ENCODE measurements around the gene CFAP206.

Gene CFAP206, protein sequence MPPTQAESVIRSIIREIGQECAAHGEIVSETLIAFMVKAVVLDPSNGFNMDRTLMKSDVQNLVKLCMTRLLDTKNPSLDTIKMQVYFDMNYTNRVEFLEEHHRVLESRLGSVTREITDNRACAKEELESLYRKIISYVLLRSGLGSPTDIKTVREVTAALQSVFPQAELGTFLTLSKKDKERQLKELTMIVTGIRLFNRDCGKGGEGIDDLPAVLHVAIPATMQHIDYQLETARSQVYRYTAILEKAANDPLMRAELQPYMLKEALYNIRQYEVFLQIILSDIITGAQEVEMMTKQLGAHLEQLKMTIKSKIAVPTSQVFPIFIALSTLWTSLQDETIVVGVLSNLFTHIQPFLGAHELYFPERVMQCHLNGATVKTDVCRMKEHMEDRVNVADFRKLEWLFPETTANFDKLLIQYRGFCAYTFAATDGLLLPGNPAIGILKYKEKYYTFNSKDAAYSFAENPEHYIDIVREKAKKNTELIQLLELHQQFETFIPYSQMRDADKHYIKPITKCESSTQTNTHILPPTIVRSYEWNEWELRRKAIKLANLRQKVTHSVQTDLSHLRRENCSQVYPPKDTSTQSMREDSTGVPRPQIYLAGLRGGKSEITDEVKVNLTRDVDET

DNA sequence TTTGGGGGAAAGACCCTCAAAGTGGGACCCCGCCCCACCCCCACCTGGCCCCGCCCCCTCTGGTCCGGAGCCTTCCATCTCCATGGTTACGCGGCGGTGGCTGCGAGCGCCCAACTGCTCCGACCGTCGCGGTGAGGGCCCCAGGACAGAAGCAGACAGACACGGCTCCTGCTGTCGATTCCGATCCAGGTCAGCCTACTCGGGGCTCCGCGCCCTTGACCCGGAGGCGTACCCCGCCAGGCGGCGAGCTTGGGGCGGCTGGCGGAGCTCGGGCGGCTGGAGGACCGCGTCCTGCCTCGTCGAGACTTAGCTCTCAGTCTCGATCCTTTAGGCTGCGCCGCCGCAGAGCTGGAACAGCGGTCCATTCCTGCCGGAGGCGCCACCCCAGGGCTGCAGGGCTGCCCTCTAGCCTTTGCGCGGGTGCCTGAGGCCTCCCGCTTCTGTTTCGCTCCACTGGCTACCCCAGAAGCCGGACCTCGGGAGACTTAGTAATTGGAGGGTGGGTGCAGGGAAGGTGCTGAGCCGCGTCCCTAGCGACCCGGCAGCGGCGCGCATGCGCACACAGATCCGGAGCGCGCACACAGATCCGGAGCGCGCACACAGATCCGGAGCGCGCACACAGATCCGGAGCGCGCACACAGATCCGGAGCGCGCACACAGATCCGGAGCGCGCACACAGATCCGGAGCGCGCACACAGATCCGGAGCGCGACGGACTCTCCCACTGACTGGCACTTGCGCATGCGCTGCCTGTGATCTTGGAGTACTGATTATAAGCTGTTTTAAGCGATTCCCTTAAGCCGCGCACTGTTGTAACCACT, at the start of gene CFAP206:
Gene CFAP206 (plus strand): TSS at position 72 of the 820 bp plus-strand sequence. CDS start 1,868 bp downstream, outside the sequence.
- TF ChIP-seq, protein P1, sequence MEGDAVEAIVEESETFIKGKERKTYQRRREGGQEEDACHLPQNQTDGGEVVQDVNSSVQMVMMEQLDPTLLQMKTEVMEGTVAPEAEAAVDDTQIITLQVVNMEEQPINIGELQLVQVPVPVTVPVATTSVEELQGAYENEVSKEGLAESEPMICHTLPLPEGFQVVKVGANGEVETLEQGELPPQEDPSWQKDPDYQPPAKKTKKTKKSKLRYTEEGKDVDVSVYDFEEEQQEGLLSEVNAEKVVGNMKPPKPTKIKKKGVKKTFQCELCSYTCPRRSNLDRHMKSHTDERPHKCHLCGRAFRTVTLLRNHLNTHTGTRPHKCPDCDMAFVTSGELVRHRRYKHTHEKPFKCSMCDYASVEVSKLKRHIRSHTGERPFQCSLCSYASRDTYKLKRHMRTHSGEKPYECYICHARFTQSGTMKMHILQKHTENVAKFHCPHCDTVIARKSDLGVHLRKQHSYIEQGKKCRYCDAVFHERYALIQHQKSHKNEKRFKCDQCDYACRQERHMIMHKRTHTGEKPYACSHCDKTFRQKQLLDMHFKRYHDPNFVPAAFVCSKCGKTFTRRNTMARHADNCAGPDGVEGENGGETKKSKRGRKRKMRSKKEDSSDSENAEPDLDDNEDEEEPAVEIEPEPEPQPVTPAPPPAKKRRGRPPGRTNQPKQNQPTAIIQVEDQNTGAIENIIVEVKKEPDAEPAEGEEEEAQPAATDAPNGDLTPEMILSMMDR (IDR thresholded peaks at IDR 0.05; ENCODE audit: low read depth, low read length) = peak; percentile 14; the same call in 1 of the 2 replicates
- peak within 1 kb of the TSS; percentile 67 for H3K4me3 ChIP-seq (ENCODE audit: low read depth, low read length)

DNA sequence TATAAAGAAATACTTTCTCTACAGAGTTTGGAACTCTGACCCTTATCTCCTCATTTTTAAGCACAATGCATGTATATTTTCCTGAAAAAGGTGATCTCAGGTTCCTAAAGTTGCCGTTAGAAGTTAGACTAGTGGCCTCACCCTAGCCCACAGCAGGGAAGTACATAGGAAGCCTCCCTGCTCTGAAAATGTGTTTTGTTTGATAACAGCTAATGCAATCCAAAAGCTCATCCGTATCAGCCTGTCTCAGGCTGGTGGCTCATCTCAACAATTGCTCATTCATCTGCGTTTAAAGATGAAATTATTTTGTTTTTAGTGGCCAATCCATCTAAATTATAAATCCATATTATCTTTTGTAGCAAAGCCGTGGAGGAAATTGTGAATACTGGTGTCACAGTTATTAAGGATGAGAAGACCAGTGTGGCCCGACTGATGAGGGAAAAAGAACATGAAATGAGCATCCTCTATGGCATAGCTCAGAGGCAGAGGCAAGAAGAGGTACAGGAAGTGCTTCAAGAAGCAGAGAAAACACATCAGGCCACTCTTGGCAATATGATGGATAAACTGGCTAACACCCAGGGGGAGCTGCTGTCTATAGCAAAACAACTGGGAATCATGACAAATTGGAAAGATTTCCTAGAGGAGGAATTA, 43.0 kb upstream of the CFAP206 start:
- TF ChIP-seq, protein P1 (IDR thresholded peaks at IDR 0.05; ENCODE audit: low read depth, low read length) = no peak

DNA sequence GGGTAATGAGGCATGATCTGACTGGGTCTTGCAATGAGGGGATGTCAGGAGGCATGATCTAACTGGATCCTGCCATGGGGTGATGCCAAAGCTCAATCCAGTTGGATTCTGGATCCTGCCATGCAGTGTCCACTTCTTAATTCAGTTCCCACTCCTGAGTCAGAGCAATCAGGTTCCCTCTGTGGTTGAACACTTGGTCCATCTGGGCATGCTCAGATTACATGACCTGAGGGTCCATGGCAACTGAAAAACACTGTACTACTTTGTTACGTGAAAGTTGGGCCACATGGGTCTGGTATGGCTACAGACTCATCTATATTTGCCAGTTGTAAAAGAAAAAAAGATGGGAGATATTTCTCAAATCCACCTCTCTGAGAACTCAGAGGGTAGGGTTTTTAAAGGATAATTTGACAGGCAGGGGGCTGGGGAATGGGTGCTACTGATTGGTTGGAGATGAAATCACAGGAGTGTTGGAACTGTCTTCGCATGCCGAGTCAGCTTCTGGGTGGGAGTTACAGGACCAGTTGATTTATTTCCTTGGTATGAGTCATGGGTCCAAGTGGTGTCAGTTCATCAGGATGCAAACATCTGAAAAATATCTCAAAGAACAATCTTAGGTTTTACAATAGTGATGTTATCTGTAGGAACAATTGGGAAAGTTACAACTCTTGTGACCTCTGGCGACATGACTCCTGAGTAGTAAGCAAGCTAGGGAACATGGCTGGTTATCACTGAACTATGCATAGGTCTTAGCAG, 41.5 kb upstream of the CFAP206 start:
- TF ChIP-seq, protein P1 (IDR thresholded peaks at IDR 0.05; ENCODE audit: low read depth, low read length) = no peak
- no peak overlapping the region for H3K4me3 ChIP-seq (ENCODE audit: low read depth, low read length)

More for the DNA sequence above, 43.0 kb upstream of the CFAP206 start:
- no peak overlapping the region for H3K4me3 ChIP-seq (ENCODE audit: low read depth, low read length)

DNA sequence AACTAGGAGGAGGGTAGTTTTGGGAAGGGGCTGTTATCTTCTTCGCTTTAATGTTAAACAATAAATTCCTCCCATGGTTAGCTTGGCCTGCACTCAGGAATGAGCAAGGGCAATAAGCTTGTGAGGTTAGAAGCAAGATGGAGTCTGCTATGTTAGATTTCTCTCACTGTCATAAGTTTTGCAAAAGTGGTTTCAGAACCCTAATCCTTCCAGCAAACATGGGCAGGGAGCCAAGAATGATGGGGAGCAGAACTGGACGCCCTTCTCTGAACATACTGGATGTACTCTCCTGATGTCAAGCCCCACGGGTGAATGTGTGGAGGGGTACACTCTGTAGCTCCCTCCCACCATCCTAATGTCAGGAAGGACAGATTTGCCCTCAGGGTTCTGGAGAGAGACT, 40.9 kb upstream of the CFAP206 start:
- TF ChIP-seq, protein P1 (IDR thresholded peaks at IDR 0.05; ENCODE audit: low read depth, low read length) = no peak
- H3K4me3 ChIP-seq (ENCODE audit: low read depth, low read length) = no peak overlapping the region

DNA sequence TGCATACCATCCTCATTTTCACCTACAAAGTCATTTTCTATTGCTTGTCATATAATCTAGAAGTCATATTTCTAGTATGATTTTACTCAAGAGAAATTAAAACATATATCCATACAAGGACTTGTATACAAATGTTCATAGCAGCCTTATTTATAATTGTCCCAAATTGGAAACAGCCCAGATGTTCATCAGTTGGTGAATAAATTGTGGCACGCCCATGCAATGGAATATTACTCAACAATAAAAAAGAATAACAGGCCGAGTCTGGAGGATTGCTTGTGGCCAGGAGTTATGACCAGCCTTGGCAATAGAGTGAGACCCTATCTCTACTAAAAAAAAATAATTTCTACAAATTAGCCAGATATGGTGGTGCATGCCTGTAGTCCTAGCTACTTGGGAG, 34.4 kb upstream of the CFAP206 start:
- H3K4me3 ChIP-seq (ENCODE audit: low read depth, low read length) = no peak overlapping the region
- TF ChIP-seq, protein P1 (IDR thresholded peaks at IDR 0.05; ENCODE audit: low read depth, low read length) = no peak

DNA sequence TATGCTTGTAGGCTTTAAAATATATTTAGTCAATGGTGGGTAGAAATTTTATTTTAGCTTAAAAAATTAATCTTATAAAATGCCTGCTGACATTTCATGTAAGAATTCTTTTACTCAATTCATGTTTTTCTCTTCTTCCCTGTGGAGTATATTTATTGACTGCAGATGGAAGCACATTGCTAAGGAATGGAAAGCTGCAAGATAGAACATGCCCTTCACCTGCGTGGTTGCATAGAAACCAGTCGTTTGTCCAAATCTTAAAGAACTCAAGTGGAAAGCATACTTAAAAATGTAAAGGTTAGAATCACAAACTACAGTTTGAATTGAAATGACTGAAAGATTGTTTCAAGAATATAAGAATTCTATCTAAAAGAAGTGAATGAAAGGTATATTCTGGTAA, 32.5 kb upstream of the CFAP206 start:
- H3K4me3 ChIP-seq (ENCODE audit: low read depth, low read length) = no peak overlapping the region
- TF ChIP-seq, protein P1 (IDR thresholded peaks at IDR 0.05; ENCODE audit: low read depth, low read length) = no peak
